Ureter (tissue), 1 donor: ENCODE measurements around the gene CRELD2. TPM values are rescaled to one million over a fixed set of nuclear protein-coding genes. Genes with fewer than 3 reads are reported as not detected.

ENCODE experiments used
- DNase-seq: peaks from one replicate; pipeline ENCODE4 v3.0.0-alpha.2; 2020; ENCODE audit warnings: low spot score
- total RNA-seq: library from RNA; stranded (reverse); gene quantifications from one replicate; pipeline ENCODE4 v1.2.4, GENCODE V29; 2023
- donor health status: DM: yes; HTN: yes; CAD: no.

Gene CRELD2
- total RNA-seq, 1 donor from 2014 or later = 42.8 TPM

DNA sequence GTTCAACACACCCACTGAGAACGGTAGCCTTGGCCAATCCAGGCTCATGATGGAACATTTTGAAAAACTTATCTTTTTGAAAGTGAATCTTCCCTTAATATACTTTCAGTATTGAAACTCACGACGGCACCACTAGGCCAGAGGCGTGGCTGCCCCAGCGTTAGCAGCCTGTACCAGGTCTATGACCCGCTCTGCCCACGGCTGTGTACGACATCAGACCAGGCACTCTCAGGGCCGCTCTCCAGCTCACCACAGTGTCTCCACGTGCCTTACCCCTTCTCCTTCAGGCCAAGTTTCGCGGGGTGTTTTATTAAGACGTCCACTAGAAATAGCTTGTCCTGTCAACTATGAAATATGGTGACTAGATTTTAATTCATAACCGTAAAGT, 31.4 kb upstream of the CRELD2 start:
- no peak for DNase-seq

DNA sequence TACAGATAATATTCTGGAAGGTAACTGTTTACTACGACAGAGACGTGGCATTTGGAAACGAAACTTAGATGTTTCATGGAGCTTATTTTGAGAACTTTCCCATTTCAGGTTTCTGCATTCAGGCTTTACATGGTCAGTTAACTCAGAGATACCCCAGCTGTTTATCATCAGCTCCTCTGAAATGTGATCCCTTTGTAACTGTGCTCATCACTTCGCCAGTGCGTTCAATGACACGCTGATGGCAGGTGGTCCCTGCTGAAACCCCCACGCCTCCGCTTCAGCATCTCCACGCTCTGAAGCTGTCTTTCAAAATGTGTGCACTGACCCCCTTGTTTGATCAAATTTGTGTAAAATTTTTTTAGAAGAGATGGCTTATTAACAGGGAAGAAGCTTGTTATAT, 30.7 kb upstream of the CRELD2 start:
- DNase-seq = no peak

DNA sequence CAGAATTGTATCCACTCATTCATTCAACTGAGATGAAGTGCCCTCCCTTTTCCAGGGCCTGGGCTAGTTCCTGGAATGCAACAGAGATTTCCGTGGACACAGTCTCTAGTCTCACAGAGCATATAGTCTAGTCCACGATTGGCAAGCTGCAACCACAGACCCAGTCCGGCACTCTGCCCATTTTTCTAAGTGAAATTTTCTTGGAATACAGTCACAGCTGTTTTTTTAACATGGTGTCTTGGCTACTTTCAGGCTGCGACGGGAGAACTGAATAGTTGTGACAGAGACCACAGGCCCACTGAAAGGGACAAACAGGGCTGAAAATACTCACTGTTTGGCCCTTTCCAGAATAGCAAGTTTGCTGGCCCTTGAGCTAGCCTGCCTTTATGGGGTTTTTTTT, 29.4 kb upstream of the CRELD2 start:
- no peak for DNase-seq

DNA sequence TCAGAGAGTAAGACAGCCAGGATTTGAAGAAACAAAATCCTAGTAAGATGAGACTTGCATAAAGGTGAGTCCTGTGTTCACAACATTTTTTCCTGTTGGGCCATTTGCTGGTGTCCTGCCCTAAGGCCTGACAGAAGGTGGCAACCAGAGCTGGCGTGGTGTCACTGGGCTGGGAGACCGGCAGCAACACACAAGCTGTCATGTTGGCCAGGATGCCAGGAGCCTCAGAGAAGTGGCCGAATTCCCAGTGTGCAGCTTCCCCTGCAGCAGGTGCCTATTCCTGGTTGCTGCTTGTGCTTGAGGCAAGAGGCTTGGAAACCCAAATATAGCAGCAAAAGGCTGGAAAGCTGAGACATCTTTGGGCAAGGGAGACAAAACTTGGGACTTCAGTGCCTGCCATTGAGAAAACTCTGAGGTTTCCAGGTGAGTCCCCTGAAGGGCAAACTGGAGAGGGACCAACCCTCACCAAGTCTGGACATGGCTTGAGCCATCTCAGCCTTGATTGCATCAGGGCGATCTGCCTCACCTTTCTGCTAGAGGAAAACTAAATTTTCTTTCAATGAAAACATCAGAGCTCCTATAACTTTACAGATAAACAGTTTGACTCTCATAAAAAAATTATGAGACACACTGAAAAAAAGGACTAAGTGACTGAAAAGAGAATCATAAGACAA, 26.1 kb upstream of the CRELD2 start:
- no peak for DNase-seq

DNA sequence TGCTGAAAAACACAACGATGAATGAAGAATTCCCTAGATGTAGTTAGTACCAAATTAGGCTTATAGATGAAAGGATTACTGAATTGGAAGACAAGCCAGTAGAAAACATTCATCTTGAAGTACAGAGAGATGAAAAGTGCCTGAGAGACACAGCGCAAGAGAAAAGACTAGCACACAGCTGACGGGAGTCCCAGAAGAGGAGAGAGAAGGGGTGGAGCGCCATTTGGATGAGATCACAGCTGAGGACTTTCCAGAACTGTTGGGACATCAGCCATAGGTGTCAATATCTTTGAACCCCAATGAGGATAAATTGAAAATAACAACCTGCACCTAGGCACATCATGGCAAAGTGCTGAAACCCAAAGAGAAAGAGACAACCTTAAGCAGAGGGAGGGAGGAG, 25.4 kb upstream of the CRELD2 start:
- no peak for DNase-seq

DNA sequence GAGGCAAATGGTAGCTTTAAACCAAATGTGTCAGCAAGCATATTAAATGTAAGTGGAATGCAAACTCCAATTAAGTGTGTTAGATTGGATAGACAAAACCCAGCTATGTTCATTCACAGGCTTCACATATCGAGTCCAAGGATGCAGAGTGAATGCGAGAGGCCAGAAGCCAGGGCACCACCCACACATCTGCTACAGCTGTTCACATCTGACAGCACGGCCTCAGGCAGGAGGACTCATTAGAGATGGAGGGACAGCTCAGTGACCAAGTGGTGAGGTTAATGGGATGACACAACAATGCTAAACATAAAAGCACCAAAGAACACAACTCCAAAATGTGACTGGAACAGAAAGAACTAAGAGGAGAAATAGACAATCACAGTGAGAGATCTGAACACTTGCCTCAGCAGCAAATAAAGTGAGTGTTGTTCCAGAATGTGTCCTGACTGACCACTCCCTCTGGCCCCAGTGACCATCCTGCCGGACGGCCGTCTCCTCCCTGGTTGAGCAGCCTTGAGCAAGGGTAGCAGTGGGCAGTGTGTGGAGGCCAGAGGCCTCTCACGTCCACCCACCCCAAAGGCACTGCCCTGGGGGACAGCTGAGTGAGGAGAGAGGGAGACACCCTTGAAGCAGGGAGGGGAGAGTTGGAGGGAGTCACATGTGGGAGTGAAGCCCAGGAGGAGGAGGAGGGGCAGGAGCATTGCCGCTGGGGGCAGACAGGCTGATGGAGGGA, 23.9 kb upstream of the CRELD2 start:
- DNase-seq = no peak

DNA sequence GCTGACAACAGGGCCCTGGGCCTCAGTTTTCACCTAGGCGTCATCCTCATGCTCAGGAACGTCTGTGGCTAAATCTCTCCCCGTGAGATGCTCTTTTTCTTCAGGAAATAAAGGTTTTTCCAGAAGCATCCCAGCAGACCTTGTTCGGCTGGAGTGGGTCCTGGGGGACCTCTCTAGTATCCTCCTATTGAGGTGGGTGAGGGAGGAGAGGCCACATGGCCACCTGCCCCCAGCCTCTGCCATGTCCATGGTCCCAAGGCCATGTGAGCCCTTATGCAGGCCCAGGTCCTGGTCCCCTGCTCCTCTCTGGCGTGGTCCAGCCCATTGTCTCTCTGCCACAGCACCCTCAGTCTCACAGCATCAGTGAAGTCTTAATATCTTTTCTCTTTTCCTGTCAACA, 22.2 kb upstream of the CRELD2 start:
- DNase-seq = no peak

DNA sequence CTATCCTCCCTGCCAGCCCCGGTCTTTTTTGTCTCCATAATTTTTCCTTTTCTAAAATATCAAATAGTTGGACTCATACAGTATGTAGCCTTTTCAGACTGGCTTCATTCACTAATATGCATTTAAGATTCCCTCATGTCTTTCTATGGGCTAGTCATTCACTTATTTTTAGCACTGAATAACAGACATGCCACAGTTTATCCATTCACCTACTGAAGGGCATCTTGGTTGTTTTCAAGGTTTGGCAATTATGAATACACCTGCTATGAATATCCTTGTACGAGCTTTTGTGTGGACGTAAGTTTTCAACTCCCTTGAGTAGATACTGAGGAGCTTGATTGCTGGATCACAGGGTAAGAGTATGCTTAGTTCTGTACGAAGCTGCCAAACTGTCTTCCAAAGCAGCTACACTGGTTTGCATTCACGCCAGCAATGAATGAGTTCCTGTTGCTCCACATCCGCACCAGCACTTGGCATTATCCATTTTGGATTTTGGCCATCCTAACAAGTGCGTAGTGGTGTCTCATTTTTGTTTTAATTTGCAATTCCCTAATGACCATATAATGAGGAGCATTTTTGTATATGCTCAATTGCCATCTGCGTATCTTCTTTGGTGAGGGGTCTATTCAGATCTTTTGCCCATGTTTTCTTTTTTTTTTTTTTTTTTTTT, 21.3 kb upstream of the CRELD2 start:
- DNase-seq = no peak

DNA sequence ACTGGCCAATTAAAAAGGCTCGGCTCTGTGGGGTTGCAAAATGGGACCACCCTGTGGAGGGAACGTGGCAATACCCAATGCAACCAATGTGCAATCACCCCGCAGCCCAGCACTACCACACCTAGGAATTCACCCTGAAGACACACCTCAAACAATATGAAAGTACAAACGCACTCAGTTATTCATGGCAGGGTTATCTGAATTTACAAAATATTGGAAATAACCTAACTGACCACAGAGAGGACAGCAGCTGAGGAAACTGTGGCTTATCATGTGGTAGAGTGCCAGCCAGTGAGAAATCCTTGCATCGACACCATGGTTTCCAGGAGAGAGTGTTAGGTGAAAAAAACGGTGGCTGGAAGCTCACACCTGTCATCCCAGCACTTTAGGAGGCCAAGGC, 18.9 kb upstream of the CRELD2 start:
- no peak for DNase-seq

DNA sequence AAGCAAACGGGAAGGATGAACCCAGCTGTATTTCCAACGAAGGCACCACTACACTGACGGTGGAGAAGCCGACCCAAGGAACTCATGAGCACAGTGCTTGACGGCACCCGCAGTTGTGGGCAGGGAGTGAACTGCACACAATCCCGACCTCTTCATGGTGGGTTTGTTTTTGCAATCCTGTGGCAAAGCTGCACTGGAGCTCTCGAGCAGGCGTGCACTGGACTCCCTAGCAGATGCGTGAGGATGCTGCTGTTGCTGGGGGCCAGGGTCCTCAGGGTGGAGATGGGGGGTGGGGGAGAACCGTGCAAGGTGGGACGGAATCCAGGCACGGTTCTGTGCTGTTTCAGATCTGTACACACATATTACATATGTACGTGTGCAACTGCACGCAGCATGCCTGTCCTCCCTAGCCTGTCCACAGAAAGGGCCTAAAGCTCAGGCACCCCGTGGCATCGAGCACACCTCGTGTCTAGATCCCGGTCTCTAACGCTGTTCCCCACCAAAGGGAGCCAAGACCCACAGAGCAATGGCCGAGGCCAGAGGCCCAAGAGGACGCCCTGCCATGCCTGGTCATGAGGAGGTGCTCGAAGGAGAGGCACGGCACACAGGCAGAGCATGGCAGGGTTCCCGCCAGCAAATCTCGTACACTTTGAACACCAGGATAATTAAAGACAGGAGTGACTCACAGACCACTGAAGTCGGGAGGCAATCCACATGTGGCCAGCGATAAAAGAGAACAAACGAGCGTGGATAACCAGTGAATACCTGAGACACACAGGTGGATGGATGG, 17.8 kb upstream of the CRELD2 start:
- DNase-seq = no peak

DNA sequence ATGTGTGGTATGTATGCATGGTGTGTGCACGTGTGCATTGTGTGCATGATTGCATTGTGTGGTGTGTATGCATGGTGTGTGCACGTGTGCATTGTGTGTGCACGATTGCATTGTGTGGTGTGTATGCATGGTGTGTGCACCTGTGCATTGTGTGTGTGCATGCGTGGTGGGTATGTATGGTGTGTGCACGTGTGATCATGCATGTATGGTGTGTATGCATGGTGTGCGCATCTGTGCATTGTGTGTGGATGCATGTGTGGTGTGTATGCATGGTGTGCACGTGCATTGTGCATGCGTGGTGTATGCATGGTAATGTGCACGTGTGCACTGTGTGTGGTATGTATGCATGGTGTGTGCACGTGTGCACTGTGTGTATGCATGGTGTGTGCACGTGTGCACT, 17.0 kb upstream of the CRELD2 start:
- DNase-seq = no peak

DNA sequence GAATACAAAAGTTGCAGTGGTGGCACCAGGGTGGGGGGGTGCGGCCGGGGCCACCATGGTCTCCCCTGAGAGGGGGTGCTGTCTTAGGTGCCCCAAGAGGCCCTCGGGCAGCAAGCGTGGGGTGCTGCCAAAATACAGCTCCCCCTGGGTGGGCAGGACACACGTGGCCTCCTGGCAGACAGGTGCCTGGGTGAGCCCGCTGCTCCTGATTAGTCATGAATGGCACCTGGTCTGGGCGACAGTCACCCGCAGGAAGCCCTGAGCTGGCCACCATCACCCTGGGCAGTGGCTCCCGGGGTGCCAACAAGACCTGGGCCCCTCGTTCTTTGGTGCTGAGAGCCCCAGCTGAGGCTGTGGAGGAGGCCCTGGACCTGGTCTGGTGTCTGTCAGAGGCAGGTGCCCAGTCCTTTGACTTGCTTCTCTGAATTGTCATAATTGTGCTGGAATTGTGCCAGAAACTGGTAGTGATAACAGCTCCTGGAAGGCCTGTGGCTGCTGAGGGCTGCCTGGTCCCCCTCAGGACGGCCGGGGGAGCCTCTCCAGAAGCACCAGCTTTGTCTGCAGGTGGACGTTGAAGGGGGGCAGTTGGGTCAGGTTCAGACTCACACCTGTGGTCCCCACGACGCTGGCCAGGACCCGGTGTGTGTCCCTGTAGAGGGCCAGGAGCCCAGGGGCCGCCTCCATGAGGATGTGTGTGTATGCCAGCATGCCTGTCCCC, 15.0 kb upstream of the CRELD2 start:
- no peak for DNase-seq

DNA sequence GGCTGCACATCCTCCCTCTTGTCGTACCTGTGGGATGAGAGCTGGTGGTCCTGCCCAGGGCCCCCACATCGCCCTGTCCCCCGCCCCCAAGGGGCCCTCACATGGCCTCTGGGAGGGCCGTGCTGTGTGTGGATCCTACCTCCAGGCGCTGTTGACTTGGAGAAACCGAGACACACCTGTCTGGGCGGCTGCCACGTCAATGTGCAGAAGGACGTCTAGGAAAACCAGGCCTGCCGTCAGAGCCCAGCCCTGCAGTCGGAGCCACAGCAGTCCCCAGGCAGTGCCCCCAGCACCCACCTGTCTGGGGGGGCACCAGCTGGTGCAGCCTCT, 14.4 kb upstream of the CRELD2 start:
- DNase-seq = no peak

DNA sequence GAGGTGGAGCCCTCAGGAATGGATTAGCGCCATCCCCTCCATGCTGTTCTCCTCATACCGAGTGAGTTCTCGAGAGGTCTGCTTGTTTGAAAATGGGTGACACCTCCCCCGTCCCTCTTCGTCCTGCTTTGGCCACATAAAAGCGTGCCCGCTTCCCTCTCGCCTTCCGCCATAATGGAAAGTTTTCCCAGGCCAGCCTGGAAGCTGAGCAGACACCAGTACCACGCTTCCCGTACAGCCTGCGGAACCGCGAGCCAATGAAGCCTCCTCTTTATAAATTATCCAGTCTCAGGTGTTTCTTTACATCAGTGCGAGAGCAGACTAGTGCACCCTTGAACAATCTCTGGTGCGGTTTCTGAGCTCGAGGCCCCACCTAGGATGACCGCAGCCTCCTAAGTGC, 13.0 kb upstream of the CRELD2 start:
- DNase-seq = no peak

DNA sequence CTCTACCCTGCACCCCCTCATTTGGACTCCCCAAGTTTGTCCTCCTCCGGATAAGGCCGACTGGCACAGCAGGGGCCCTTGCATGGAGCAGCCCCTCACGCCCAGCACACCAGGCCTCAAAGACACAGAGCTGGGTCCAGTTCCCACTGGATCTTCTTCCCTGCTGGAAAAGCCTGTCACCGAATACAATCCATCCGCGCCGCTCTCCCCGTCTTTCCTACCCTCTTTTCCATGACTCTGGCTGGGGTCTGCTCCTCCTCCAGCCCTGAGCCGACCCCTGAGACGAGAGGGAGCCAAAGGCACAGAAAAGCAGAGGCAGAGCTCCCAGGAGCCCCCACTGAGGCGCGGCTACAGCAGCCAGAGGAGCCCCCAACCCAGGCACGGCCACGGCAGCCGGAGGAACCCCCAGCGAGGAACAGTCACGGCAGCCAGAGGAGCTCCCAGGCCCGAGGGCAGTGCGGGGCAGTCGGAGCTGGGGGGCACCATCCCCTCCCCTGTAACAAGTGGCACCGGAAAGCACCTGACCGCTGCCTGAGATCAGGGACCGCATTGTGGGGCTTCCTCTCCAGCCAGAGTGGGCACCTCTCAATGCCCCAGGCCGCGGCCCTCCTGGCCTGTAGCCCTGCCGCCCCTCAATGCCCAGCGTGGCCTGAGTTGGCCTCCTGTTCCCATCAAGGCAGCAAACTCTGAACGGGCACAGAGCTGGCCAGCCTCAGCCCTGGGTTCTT, 12.2 kb upstream of the CRELD2 start:
- no peak for DNase-seq

DNA sequence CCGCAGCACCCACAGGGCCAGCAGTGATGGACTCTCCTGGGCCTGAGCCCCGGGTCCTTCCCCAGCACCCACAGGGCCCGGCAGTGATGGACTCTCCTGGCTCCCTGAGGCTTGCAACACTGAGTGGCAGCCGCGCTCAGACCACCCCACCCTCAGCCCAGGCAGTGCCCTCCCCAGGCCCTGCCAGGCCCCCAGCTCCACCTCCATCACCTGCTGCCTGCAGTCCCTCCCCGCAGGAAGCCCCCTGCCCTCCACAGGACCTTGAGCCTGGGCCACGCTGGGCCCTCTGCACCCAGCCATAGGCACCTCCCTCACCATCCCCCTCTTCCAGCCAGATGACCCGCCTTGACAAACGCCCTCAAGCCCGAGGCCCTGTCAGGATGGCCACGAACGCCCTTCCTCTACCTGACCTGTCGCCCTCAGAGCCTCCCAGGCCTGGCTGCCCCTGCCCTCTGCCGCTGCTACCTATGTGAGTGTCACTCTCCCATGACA, 11.6 kb upstream of the CRELD2 start:
- DNase-seq = no peak

DNA sequence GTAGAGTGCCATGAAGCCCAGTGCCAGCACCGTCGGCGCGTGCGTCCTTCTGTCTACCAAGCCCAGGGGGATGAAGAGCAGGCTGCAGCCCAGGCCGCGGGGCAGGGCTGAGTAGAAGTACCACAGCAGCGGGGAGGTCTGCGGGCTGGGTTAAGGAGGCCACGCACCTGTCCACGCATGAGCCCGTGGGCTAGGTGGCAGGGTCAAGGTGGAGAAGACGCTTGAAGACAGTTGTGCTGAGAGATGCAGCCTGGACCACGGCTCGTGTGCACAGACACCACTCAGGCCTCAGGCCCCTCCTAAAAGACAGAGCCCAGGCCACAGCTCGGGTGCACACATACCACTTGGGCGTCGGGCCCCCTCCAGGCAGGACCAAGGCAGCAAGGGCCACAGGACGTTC, 10.6 kb upstream of the CRELD2 start:
- no peak for DNase-seq

DNA sequence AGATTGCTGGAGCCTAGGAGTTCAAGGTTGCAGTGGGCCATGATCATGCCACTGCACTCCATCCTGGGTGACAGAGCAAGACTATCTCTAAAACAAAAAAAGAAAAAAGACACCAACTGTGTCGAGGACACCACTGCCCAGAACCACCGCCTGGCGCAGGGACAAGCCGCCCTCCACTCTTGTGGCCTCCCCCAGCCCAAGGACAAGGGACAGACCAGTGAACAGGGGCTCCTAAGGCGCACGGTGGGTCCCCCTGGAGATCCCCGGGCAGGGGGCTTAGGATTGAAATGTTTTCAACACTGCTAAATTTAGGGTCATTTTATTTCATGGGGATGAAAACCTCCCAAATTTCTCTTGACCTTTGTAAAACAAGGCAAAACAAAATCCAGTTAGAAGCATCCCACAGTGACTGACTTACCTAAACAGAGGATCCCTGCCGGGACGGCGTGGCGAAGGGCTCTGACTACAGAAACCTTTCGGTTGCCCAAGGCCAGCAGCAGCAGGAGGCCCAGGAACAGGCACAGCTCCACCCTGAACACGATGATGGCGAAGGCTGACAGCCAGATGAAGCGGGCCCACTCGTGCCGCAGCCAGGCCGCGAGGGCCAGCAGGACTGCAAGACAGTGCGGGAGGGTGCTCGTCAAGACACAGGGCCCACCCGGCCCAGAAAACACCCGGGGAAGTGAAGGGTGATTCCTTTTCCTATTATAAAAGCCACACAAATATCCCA, 8.8 kb upstream of the CRELD2 start:
- DNase-seq = no peak

DNA sequence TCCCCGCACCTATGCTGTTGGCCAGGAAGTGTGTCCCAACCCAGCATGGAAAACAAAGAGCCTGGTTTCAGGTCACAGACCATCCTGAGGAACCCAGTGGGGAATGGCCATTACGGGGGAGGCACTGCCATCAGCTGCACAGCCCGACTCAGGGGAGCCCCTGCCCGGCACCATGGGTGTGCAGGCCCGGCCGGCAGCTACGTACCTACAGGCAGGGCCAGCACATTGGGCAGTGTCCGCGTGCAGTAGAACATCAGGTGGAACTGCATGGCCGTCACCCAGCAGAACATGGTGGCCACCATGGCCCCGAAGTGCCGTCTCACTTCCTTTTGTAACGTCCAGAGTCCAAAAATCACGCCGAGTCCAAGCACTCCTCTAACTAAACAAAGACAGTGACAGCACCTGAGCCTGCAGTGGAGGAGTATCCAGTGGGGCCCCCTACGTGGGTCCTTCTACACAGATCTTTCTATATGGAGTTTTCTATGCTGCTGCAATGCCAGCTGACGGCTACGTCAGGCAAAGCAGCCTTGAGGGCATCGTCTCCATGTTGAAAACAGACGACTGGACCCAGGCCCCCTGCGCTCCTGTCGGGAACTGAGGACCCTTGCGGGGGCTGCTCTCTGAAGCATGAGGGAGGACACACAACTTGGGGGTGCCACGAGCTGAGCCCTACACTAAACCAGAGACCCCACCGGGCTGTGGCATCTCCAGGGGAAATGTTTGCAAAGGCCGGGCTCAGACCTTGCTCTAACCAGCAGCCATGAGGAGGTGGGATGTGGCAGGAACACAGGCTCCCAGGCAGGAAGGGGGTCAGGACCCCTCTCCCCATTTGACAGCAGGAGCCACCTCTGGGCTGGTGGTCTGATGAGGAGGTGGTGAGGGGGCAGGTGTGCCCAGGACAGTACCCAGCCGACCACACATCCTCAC, 7.9 kb upstream of the CRELD2 start:
- no peak for DNase-seq
